Heart right ventricle (tissue), 16 donors: ENCODE data around the gene CLEC16A. TPM values are rescaled to one million over a fixed set of nuclear protein-coding genes. Genes with fewer than 3 reads are reported as not detected.
"Not testable (repeated sequence)": the region's sequence is repeated elsewhere in the genome, so short reads cannot be mapped to it uniquely, and the experiment has no call there.

Experiments used
- ATAC-seq, 8 donors: fragments of 200-7000 bp; cut with Tn5 transposase; one replicate each; pipeline ENCODE4 v1.9.1; 2020; ENCODE audit warnings: mild to moderate bottlenecking in 8 of 8, moderate library complexity in 8 of 8, moderate number of reproducible peaks in 1 of 8
- DNase-seq, 2 donors: peaks; one replicate each; pipeline ENCODE4 v3.0.0-alpha.2; 2020
- H3K27ac ChIP-seq, 10 donors: fragments of 200-600 bp; sonication (generic) in 2 of 10; one replicate each; pipeline versions ENCODE4 v1.5.0 to v1.8.0; 2020 to 2022; ENCODE audit warnings: mild to moderate bottlenecking in 3 of 10
- H3K27me3 ChIP-seq, 7 donors: fragments of 200-600 bp; one replicate each; pipeline ENCODE4 v1.8.0; 2021 to 2022; ENCODE audit warnings: mild to moderate bottlenecking in 2 of 7
- H3K36me3 ChIP-seq, 9 donors: fragments of 200-600 bp; sonication (generic) in 1 of 9; one replicate each; pipeline versions ENCODE4 v1.5.0 to v1.8.0; 2020 to 2022; ENCODE audit warnings: mild to moderate bottlenecking in 2 of 9
- H3K4me1 ChIP-seq, 9 donors: fragments of 200-600 bp; sonication (generic) in 1 of 9; one replicate each; pipeline versions ENCODE4 v1.5.0 to v1.8.0; 2020 to 2022; ENCODE audit warnings: mild to moderate bottlenecking in 4 of 9
- H3K4me3 ChIP-seq, 10 donors: fragments of 200-600 bp; sonication (generic) in 2 of 10; one replicate each; pipeline versions ENCODE4 v1.5.0 to v1.8.0; 2020 to 2022; ENCODE audit warnings: mild to moderate bottlenecking in 7 of 10, moderate library complexity in 2 of 10
- H3K9me3 ChIP-seq, 11 donors: fragments of 200-600 bp in 10 of 11; sonication (generic) in 2 of 11; one replicate each; pipeline versions ENCODE4 v1.5.0 to v1.8.0; 2013 to 2022; ENCODE audit warnings: mild to moderate bottlenecking in 2 of 11, control low read depth in 1 of 11, moderate library complexity in 1 of 11
- CTCF ChIP-seq, 9 donors: fragments of 200-600 bp; sonication (generic) in 2 of 9; IDR thresholded peaks; one replicate each; pipeline versions ENCODE4 v1.5.0 to v1.8.0; 2021 to 2022; ENCODE audit warnings: antibody characterized with exemption in 9 of 9, mild to moderate bottlenecking in 5 of 9, moderate library complexity in 1 of 9
- WGBS, 2 donors: extraction: QIAGEN DNeasy Blood & Tissue Kit; methylation state at CpG; one replicate each; pipeline ENCODE4 v1.1.7; 2013; ENCODE audit warnings: inconsistent platforms in 1 of 2; 5-methylcytosine and 5-hydroxymethylcytosine counted together
- intact Hi-C, 10 donors: fragments of 100-400 bp; cut with DNase I; formaldehyde crosslinking; loops; one replicate each; pipeline versions ENCODE4 v1.11.1 to v1.14.2; 2022
- polyA plus RNA-seq, 2 donors: library from polyadenylated mRNA; stranded (reverse); fragments of 200-250 nt; gene quantifications; one replicate each; pipeline ENCODE4 v1.2.3, GENCODE V29; 2013
- total RNA-seq, 10 donors: library from RNA; stranded (reverse); fragmentation: NEBNext Ultra II Directional in 3 of 10; extraction: Animal tissue kit (Norgen Biotek cat#: 25700) in 3 of 10; gene quantifications; one replicate each; pipeline versions ENCODE4 v1.2.1 to v1.2.4, GENCODE V29; 2021 to 2023
- donor health status: Arrhythmogenic right ventricular cardiomyopathy.
- donor health status: ischemic (EF 13 %, LVEDD 7.1; RV severe dilation, severe dysfunction).
- donor health status: healthy with polysubstance abuse.
- donor health status: DM: no; HTN: yes; CAD: no.
- donor health status: DM: no; HTN: no; CAD: no.
- donor health status: ischemic (EF 25% LVEDD 6.9; RV normal size, moderate dysfunction).
- donor health status: ischemic (EF 25% LVEDD 5.7; RV mildly dilated, moderate dysfunction).
- donor health status: healthy.
- donor health status: DM: yes; HTN: yes; CAD: no.
- donor health status: Ischemic cardiomyopathy.
- donor health status: ischemic (EF 35%, LVEDD 5.7; RV mildly dilated, moderate dysfunction).
- donor health status: nonischemic (EF 11% LVEDD 7.7; RV severe dilation, severe dysfunction).
- donor health status: DM: yes; HTN: yes; CAD: no.
- donor health status: PGD.
- donor health status: ischemic (EF 29% LVEDD 5.4; RV normal size, mild dysfunction).
- donor health status: nonischemic (EF 23%, LVEDD 6.1; RV moderate dilation, normal function).

The CLEC16A gene
- total and polyA plus RNA-seq, 12 donors: 12.1 to 30.8 (median 23.0) TPM

- Histone ChIP-seq H3K9me3 (peaks cover 0 to 7% (median 0%) of the 10 kb centered on the region in 11 donors), H3K36me3 (peaks cover 0 to 100% (median 12%) of the 10 kb centered on the region in 9 donors), H3K4me1 (peaks cover 14 to 54% (median 42%) of the 10 kb centered on the region in 9 donors), H3K27me3 (no peaks in the 10 kb centered on the region), H3K27ac (peak overlapping the region; percentile 37 to 88 (median 82)), H3K4me3 (no peak overlapping the region)
- TF ChIP-seq CTCF (IDR thresholded peaks at IDR 0.05): no peak
- peak; percentile 75 to 84 for DNase-seq
- ATAC-seq: peak; percentile 60 to 86 (median 80)
- 55 to 56% methylated on average over 14 of the region's 14 CpGs for WGBS, 2 donors
- intact Hi-C loops: loop anchor here in 2 of 10 donors (5.0 to 10.0 kb wide), 3 partner anchors 96 to 399 kb away; no protein-coding TSS in a partner anchor
These were observed 20.6 kb upstream of the CLEC16A start for GRCh38 chr16:10923650-10924214.

GRCh38 chr16:10925285-10925684 lies 19.1 kb upstream of the CLEC16A start:
- 96 to 99% methylated on average over 3 of the region's 3 CpGs for WGBS, 2 donors
- H3K4me1 ChIP-seq: peaks cover 16 to 54% (median 48%) of the 10 kb centered on the region in 9 donors
- DNase-seq, ATAC-seq, H3K4me3 ChIP-seq, H3K27ac ChIP-seq, H3K27me3 ChIP-seq, H3K9me3 ChIP-seq: not testable (repeated sequence)
- intact Hi-C loops: loop anchor here in 1 of 10 donors (10.0 kb wide), 1 partner anchor 400 kb away; no protein-coding TSS in a partner anchor
- H3K36me3 ChIP-seq: peaks cover 0 to 97% (median 12%) of the 10 kb centered on the region in 9 donors

GRCh38 chr16:10926094-10926493 lies 18.3 kb upstream of the CLEC16A start:
- no peak for ATAC-seq
- no peak overlapping the region for H3K4me3 ChIP-seq
- intact Hi-C loops: loop anchor here in 1 of 10 donors (10.0 kb wide), 1 partner anchor 401 kb away; no protein-coding TSS in a partner anchor
- 70 to 74% methylated on average over 4 of the region's 4 CpGs for WGBS, 2 donors
- H3K27me3 ChIP-seq: no peaks in the 10 kb centered on the region
- H3K4me1 ChIP-seq: peaks cover 19 to 56% (median 50%) of the 10 kb centered on the region in 9 donors
- H3K9me3 ChIP-seq: peaks cover 0 to 7% (median 0%) of the 10 kb centered on the region in 11 donors
- H3K27ac ChIP-seq: no peak overlapping the region
- no peak for TF ChIP-seq CTCF (IDR thresholded peaks at IDR 0.05)
- H3K36me3 ChIP-seq: peaks cover 0 to 95% (median 12%) of the 10 kb centered on the region in 9 donors
- no peak for DNase-seq

- H3K27ac ChIP-seq: no peak overlapping the region
- intact Hi-C loops: loop anchor here in 1 of 10 donors (10.0 kb wide), 1 partner anchor 402 kb away; no protein-coding TSS in a partner anchor
- H3K4me1 ChIP-seq: peaks cover 16 to 56% (median 47%) of the 10 kb centered on the region in 9 donors
- H3K27me3 ChIP-seq: no peaks in the 10 kb centered on the region
- no peak overlapping the region for H3K4me3 ChIP-seq
- H3K9me3 ChIP-seq: peaks cover 0 to 7% (median 0%) of the 10 kb centered on the region in 11 donors
- TF ChIP-seq CTCF (IDR thresholded peaks at IDR 0.05): no peak
- DNase-seq (no peak), ATAC-seq (no peak)
- H3K36me3 ChIP-seq: peaks cover 0 to 92% (median 12%) of the 10 kb centered on the region in 9 donors
- WGBS, 2 donors: 92 to 95% methylated on average over 5 of the region's 5 CpGs
These were observed 17.5 kb upstream of the CLEC16A start for GRCh38 chr16:10926867-10927266.
